ENCODE measurements around the gene IL22RA1.

DNA sequence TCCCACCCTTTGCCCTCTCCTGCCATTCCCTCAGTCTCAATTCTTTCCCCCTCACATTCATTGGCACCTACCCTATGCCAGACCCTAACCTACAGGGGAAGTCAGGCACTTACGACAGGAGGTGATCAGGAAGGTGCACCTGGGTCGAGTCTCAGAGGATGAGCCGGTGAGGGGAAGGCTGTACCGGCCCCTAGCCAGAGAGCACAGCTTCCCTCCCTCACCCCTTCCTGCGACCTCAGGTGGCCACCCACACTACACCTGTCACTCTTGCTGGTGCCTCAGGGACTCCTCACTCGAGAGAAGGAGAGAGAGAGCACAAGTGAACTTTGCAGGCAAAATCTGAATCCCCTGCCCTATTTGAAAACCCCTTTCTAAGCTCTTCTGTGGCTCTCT, 29.3 kb downstream of the IL22RA1 start:
- TF ChIP-seq CTCF (IDR thresholded peaks at IDR 0.05) (no peak), POLR2A (IDR thresholded peaks at IDR 0.05) (no peak)

Data from lower leg skin (tissue), 3 donors.